ENCODE data around the gene CHMP5. TPM values are rescaled to one million over a fixed set of nuclear protein-coding genes. Genes with fewer than 3 reads are reported as not detected.
A peak's percentile ranks its signal among the peaks of the same experiment; 100 is the strongest.

The CHMP5 gene
- total and polyA plus RNA-seq, 8 donors = 9.8 to 164 (median 64.3) TPM

DNA sequence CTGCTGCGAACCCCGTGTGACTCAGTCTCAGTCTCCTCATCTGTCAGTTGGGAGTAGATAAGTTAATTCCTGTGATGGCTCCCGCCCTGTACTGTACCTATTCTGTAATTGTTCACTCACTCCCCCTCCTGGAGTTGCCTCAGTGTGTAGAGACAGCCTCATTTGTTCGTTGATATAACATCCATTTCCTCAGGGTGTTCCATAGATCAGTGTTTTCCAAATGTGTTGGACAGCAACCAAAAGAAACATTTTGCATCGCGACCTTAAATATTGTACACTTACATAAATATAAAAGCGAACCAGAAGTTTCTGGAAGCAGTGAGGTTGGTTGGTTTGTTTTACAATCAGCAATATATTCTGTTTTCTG, 26.2 kb downstream of the CHMP5 start:
- Histone ChIP-seq H3K4me1 (peaks cover 32 to 81% (median 66%) of the 10 kb centered on the region in 4 donors), H3K9me3 (no peaks in the 10 kb centered on the region), H3K36me3 (peaks cover 6 to 42% (median 34%) of the 10 kb centered on the region in 4 donors), H3K27me3 (no peaks in the 10 kb centered on the region), H3K27ac (peak overlapping the region; percentile 93 to 99 (median 98)), H3K4me3 (peak overlapping the region; percentile 61 to 84 (median 76))
- TF ChIP-seq, protein P1, sequence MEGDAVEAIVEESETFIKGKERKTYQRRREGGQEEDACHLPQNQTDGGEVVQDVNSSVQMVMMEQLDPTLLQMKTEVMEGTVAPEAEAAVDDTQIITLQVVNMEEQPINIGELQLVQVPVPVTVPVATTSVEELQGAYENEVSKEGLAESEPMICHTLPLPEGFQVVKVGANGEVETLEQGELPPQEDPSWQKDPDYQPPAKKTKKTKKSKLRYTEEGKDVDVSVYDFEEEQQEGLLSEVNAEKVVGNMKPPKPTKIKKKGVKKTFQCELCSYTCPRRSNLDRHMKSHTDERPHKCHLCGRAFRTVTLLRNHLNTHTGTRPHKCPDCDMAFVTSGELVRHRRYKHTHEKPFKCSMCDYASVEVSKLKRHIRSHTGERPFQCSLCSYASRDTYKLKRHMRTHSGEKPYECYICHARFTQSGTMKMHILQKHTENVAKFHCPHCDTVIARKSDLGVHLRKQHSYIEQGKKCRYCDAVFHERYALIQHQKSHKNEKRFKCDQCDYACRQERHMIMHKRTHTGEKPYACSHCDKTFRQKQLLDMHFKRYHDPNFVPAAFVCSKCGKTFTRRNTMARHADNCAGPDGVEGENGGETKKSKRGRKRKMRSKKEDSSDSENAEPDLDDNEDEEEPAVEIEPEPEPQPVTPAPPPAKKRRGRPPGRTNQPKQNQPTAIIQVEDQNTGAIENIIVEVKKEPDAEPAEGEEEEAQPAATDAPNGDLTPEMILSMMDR (IDR thresholded peaks at IDR 0.05) = no peak
- TF ChIP-seq EP300 (IDR thresholded peaks at IDR 0.05) = no peak
- TF ChIP-seq POLR2A (IDR thresholded peaks at IDR 0.05) = no peak
- no peak for DNase-seq
- intact Hi-C loops (cut with DNase I; ENCODE audit: low total_unique reads) = no loop called here
- 7 to 17% (median 12%) methylated on average over 7 of the region's 7 CpGs for WGBS, 5 donors

DNA sequence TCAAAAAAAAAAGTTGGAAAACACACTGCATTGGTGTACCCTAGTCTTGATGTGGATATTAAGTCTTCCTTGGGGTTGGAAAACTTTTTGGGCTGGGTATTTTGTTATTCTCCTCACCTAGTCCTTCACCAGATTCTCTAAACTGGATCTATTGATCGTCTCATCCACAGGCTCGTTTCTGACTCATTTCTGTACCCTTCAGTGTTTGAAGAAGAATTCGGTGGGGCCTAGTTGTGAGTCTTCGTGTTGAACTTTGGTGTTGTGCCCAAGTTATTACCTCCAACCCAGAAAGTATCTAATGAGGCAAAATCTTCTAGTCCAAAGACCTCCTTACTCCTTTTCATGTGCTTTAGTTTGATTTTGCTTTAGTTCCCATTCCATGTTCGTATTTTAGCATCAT, 27.1 kb downstream of the CHMP5 start:
- no peaks in the 10 kb centered on the region for H3K9me3 ChIP-seq
- WGBS, 5 donors = 73 to 85% (median 81%) methylated on average over 5 of the region's 5 CpGs
- no peak for DNase-seq
- intact Hi-C loops (cut with DNase I; ENCODE audit: low total_unique reads) = no loop called here
- H3K27ac ChIP-seq = peak overlapping the region in 4 of 5 donors; percentile 94 to 99 (median 98)
- peak overlapping the region in 2 of 4 donors; percentile 68 to 84 for H3K4me3 ChIP-seq
- H3K36me3 ChIP-seq = peaks cover 6 to 50% (median 43%) of the 10 kb centered on the region in 4 donors
- H3K4me1 ChIP-seq = peaks cover 41 to 84% (median 72%) of the 10 kb centered on the region in 4 donors
- TF ChIP-seq, protein P1 (IDR thresholded peaks at IDR 0.05) = no peak
- TF ChIP-seq POLR2AphosphoS5 (IDR thresholded peaks at IDR 0.05) = no peak
- no peak for TF ChIP-seq EP300 (IDR thresholded peaks at IDR 0.05)
- TF ChIP-seq POLR2A (IDR thresholded peaks at IDR 0.05) = no peak
- no peaks in the 10 kb centered on the region for H3K27me3 ChIP-seq

DNA sequence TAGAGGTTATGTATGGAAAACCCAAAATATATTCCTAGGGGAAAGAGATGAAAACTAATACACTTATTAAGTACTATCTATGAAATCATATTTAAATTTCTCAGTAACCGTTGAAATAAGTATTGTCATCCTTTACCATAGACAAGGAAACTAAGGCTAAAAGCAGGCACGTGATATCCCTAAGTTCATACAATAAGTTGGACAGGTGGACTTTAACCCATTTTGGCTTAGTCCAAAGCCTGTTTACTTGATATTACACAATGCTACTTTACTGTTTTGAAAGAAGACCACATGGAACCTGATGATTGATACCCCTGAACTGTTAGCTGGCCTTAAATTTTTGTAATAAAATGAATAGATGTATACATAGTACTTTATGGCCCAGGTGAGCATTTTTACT, 28.9 kb downstream of the CHMP5 start:
- Histone ChIP-seq H3K36me3 (peaks cover 18 to 69% (median 60%) of the 10 kb centered on the region in 4 donors), H3K4me3 (no peak overlapping the region), H3K27me3 (no peaks in the 10 kb centered on the region), H3K9me3 (no peaks in the 10 kb centered on the region), H3K27ac (peak overlapping the region in 2 of 5 donors; percentile 98 to 99), H3K4me1 (peaks cover 55 to 88% (median 82%) of the 10 kb centered on the region in 4 donors)
- no peak for DNase-seq
- intact Hi-C loops (cut with DNase I; ENCODE audit: low total_unique reads) = no loop called here
- no peak for TF ChIP-seq EP300 (IDR thresholded peaks at IDR 0.05)
- TF ChIP-seq POLR2A (IDR thresholded peaks at IDR 0.05) = no peak
- no peak for TF ChIP-seq POLR2AphosphoS5 (IDR thresholded peaks at IDR 0.05)
- TF ChIP-seq, protein P1 (IDR thresholded peaks at IDR 0.05) = no peak
- WGBS, 5 donors = 54 to 72% (median 62%) methylated on average over 2 of the region's 2 CpGs

DNA sequence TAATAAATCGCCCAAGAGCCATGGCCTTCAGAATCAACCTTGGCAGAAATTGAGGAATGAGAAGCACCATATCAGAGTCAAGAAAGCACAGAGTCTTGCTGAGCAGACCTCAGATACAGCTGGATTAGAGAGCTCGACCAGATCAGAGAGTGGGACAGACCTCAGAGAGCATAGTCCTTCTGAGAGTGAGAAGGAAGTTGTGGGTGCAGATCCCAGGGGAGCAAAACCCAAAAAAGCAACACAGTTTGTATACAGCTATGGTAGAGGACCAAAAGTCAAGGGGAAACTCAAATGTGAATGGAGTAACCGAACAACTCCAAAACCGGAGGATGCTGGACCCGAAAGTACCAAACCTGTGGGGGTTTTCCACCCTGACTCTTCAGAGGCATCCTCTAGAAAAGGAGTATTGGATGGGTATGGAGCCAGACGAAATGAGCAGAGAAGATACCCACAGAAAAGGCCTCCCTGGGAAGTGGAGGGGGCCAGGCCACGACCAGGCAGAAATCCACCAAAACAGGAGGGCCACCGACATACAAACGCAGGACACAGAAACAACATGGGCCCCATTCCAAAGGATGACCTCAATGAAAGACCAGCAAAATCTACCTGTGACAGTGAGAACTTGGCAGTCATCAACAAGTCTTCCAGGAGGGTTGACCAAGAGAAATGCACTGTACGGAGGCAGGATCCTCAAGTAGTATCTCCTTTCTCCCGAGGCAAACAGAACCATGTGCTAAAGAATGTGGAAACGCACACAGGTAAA, 30.0 kb downstream of the CHMP5 start:
- H3K27me3 ChIP-seq = no peaks in the 10 kb centered on the region
- H3K27ac ChIP-seq = peak overlapping the region in 1 of 5 donors; percentile 98
- no peaks in the 10 kb centered on the region for H3K9me3 ChIP-seq
- 84 to 90% (median 87%) methylated on average over 12 of the region's 12 CpGs for WGBS, 5 donors
- H3K4me1 ChIP-seq = peaks cover 50 to 88% (median 77%) of the 10 kb centered on the region in 4 donors
- DNase-seq = no peak
- H3K36me3 ChIP-seq = peaks cover 18 to 80% (median 70%) of the 10 kb centered on the region in 4 donors
- no peak for TF ChIP-seq POLR2AphosphoS5 (IDR thresholded peaks at IDR 0.05)
- no peak for TF ChIP-seq EP300 (IDR thresholded peaks at IDR 0.05)
- TF ChIP-seq, protein P1 (IDR thresholded peaks at IDR 0.05) = no peak
- no peak for TF ChIP-seq POLR2A (IDR thresholded peaks at IDR 0.05)
- intact Hi-C loops (cut with DNase I; ENCODE audit: low total_unique reads) = no loop called here
- no peak overlapping the region for H3K4me3 ChIP-seq
